Midbrain (tissue), 1 donor: Measurements from ENCODE around the gene JADE2.

Source experiments
- DNase-seq: peaks from one replicate; lab custom pipeline; 2025; lab: John Stamatoyannopoulos, UW

Gene JADE2

GRCh38 chr5:134570365-134570758, 44.9 kb downstream of the JADE2 start:
- no peak for DNase-seq

GRCh38 chr5:134570886-134571285, 45.4 kb downstream of the JADE2 start:
- DNase-seq, result no peak

DNA sequence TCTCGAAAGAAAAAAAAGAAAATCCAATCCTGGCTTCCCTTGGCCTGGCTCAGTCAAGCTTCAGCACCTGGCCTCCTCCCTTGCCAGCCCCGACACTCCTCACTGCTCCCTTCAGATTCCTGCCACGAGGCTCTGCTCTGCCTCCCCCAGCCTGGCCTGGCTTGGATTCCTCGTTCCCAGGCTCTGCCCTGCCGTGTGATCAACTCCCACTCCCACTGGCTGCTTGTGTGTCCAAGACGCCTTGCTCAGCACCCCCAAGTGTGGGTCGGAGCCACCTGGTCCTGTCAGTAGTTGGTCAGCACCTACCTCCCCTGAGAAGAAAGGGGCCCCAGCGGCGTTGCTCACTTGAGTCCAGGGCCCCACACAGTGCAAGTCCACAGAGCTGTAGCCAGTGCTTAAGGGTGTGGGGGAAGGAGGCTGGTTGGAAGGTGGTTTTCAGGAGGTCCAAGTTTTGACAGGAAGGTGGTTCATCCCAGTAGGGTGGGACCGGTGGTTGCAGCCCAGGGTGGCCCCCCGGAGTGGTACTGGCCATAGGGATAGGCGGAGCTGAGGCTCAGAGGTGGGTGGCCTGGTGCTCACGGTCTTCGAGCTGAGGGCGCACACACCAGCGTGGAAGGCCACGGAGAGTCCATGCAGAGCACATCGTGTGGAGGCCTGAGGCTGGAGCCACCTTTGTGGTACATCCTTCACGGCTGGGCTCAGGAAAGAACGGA, 46.4 kb downstream of the JADE2 start:
- no peak for DNase-seq

- no peak for DNase-seq
Observed at GRCh38 chr5:134572811-134573210, 47.3 kb downstream of the JADE2 start.

- DNase-seq, result no peak
Observed at GRCh38 chr5:134574521-134574920, 49.1 kb downstream of the JADE2 start.

DNA sequence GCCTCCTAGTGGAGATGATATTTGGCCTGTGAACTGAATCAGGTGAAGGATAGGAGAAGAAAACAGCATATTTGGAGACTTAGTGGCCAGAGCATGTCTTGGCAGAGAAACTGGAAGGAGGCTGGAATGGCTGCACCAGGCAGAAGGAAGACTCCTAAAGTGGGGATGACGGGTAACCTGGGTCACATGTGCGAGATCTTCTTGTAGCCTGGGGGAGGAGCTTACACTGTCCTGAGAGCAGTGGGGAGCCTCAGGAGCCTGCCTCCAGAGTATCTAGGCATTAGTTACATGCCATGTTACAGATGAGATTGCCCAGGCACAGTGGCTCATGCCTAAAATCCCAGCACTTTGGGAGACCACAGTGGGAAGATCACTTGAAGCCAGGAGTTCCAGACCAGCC, 49.8 kb downstream of the JADE2 start:
- no peak for DNase-seq

DNA sequence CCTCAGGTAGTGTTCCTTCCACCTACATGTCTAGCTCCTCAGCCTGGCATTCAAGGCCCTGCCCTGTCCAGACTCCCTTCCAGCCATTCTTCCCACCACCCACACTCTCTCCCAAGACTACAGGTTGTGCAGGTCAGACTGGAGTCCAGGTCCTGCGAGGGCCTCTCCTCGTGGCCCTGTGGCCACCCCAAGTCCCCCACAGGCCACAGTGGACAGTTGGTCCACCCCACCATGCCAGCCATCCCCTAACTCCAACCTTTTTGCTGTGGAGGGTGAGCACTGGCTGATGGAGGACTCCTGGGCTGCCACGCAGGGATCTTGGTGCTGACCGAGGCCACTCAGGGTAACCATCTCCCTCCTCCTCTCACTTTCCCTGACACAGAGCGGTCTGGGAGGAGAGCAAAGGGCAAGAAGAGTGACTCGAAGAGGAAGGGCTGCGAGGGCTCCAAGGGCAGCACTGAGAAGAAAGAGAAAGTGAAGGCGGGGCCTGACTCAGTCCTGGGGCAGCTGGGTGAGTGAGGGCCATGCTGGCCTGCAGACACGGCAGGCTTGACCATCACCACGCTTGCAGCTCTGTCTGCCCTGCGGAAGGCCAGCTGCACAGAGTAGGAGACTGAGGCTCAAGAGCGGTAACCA, 51.0 kb downstream of the JADE2 start:
- DNase-seq, result no peak

DNA sequence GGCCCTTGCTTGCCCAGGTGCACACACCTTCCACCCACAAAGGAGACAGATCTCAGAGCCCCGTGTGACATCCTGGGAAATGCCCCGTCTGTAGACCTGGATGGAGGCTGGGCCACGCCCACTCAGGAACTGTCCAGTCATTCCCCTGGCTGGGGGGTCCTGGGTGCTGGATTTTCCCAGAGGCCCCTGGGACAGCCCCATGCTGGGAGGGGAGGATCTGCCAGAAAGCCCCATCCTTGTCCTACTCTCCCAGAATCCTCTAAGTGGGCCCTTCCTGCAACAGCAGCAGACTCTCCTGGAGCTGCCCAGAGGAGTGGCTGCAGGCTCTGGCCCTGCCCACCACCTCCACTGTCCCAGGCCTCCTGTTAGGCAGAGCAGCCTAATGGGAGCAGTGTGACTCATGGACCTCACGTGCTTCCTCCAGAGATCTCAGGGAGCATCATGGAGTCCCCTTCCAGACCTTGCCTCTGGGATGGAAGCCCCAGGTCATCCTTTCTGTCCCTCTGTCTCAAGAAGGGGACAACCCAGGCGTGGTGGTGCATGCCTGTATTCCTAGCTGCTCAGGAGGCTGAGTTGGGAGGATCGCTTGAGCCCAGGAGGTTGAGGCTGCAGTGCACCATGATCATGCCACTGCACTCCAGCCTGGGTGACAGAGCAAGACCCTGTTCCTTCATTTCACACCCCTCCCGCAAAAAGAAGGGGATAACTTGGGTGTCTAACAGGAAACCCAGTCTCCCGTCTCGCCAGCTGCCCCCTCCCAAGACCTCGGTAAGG, 51.7 kb downstream of the JADE2 start:
- no peak for DNase-seq

DNA sequence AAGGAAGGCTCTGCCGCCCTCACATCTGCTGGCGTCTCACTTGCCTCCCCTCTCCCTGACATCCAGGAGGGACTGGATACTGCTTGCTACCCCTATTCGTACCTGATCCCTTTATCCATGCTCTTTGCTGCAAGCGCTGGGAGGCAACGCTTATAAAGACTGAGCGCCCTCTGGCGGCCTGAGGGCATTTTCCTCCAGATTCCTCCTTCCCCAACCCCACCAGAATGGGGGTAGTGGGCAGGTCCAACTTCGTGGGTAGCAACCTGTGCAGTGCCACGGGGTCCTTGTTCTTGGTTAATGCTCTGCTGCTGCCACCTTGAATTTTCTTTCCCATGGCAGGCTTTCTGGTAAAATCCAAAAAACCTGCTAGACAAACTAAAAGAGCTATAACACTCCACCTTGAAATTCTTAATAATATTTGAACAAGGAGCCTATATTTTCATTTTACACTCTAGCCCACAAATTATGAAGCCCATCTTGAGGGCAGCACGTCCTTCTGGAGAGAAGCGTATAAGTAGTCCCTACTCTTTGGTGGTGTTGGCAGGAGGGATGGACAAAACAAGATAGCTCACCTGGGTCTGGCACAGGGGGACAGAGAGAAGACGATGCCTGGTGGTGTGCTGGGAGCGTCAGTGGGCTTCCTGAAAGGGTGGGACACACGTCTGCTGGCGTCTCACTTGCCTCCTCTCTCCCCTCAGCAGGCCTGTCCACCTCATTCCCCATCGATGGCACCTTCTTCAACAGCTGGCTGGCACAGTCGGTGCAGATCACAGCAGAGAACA, 52.5 kb downstream of the JADE2 start:
- peak; percentile 70 for DNase-seq

DNA sequence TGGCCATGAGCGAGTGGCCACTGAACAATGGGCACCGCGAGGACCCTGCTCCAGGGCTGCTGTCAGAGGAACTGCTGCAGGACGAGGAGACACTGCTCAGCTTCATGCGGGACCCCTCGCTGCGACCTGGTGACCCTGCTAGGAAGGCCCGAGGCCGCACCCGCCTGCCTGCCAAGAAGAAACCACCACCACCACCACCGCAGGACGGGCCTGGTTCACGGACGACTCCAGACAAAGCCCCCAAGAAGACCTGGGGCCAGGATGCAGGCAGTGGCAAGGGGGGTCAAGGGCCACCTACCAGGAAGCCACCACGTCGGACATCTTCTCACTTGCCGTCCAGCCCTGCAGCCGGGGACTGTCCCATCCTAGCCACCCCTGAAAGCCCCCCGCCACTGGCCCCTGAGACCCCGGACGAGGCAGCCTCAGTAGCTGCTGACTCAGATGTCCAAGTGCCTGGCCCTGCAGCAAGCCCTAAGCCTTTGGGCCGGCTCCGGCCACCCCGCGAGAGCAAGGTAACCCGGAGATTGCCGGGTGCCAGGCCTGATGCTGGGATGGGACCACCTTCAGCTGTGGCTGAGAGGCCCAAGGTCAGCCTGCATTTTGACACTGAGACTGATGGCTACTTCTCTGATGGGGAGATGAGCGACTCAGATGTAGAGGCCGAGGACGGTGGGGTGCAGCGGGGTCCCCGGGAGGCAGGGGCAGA, 53.3 kb downstream of the JADE2 start:
- no peak for DNase-seq

- DNase-seq, result no peak
Observed at GRCh38 chr5:134579284-134579771, 53.9 kb downstream of the JADE2 start.

- no peak for DNase-seq
Observed at GRCh38 chr5:134580001-134580460, 54.6 kb downstream of the JADE2 start.

- no peak for DNase-seq
Observed at GRCh38 chr5:134581241-134581981, 55.9 kb downstream of the JADE2 start.

- no peak for DNase-seq
Observed at GRCh38 chr5:134582281-134582680, 56.8 kb downstream of the JADE2 start.

DNA sequence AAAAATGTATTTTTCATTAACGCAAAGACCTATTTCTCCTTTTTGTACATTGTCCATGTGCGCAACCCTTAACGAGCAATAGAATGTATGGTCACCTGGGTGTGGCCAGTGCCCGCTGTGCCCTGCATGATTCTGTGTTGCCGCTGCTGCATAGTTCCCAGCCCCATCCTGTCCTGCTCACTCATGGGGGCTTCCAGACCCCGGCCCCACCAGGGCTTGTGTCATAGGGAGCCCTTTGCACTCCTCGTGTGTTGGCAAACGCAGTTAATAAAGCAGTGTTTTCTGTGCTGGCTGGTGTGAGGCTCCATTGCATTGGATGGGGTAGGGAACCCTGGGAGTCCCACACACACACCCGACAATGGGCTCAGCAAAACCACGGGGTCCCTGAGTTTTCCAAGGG, 57.5 kb downstream of the JADE2 start:
- no peak for DNase-seq

- DNase-seq, result no peak
Observed at GRCh38 chr5:134583766-134584165, 58.3 kb downstream of the JADE2 start.

DNA sequence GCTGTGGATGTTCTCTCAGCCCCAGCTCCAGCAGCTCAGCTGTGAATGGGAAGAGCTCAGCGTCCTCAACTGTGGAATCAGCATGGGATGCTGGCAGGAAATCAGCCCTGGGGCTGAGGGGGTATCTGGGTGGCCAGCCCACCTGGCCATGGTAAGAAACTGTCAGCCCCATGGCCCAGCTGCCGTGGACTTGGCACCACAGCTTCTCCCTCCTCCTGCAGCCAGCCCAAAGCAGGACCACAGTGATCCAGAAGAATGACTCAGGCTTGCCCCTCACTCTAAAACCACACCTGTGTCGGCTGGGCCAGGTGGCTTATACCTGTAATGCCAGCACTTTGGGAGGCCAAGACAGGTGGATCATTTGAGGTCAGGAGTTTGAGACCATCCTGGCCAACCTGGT, 59.2 kb downstream of the JADE2 start:
- no peak for DNase-seq

DNA sequence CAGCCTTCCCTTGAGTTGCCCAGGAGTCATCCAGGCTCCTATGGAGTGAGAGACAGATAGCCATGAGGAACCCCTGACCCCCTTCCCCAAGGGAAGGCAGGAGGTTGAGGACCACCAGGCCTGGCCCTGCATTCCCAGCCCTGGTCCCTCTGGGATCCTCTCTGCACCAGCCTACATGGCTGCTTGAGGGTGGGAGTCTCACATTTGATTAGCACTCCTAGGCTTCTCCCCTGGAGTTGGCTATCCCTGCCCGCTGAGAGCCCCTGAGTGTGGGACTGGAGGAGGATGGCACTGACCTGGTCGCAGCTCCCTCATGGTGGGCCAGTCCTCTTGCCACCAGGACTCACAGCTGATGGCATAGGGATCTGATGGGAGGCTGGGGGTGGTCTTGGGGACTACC, 60.5 kb downstream of the JADE2 start:
- no peak for DNase-seq

DNA sequence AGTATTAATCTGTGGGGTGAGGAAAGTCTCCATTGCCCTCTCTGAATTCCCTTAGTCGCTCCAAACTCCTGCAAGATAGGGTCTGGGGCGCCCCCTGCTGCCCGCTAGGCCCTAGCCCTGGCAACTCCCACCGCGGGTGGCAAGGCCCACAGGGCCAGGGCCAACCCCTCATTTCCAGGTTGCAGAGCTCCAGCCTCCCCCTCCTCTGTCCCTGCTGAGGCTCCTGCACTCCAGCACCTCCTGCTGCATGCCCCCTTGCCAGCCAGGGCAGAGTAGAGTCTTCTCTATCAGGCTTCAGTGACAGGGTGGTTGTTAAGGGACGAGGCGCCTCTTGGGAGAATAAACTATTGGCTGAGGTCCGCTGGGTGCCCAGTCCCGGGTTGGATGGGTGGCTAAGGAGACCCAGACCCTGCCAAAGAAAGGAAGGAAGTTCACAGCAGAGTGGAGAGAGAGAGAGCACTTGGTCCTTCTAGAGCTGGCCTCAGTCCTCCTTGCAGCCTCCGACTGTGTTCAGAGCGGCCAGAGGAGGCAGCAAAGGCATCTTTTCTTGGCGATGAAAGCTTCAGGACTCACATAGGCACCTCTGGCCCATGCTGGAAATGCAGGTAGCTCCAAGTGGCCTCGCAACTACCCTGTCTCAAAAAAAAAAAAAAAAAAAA, 61.5 kb downstream of the JADE2 start:
- DNase-seq, result peak; percentile 67

- DNase-seq, result no peak
Observed at GRCh38 chr5:134590992-134591659, 65.7 kb downstream of the JADE2 start.
